Vagina (tissue), 2 donors: ENCODE measurements around the gene PDZK1. TPM values are rescaled to one million over a fixed set of nuclear protein-coding genes. Genes with fewer than 3 reads are reported as not detected.

Source experiments
- DNase-seq, 2 donors: peaks; one replicate each; pipeline ENCODE4 v3.0.0-alpha.2; 2017; ENCODE audit errors: extremely low spot score in 2 of 2
- H3K27ac ChIP-seq: fragments of 200-600 bp; sonication (generic); one replicate; pipeline ENCODE4 v1.5.1; 2019
- H3K27me3 ChIP-seq: fragments of 200-600 bp; sonication (generic); one replicate; pipeline ENCODE4 v1.5.1; 2019
- H3K36me3 ChIP-seq, 2 donors: fragments of 200-600 bp; sonication (generic); one replicate each; pipeline ENCODE4 v1.5.1; 2017 to 2019
- H3K4me1 ChIP-seq: fragments of 200-600 bp; sonication (generic); one replicate; pipeline ENCODE4 v1.5.1; 2019
- H3K4me3 ChIP-seq, 2 donors: fragments of 200-600 bp; sonication (generic); 1 replicate in 1 of 2; 2 replicates in 1 of 2; pipeline ENCODE4 v1.5.1; 2016 to 2019
- H3K9me3 ChIP-seq: fragments of 200-600 bp; sonication (generic); one replicate; pipeline ENCODE4 v1.5.1; 2019
- POLR2A ChIP-seq, 2 donors: fragments of 450-650 bp; IDR thresholded peaks; one replicate each; pipeline ENCODE4 v1.6.1; 2017; ENCODE audit warnings: antibody characterized with exemption in 2 of 2, mild to moderate bottlenecking in 2 of 2, moderate library complexity in 2 of 2
- POLR2AphosphoS5 ChIP-seq, 2 donors: sonication (generic); formaldehyde crosslinking; IDR thresholded peaks; one replicate each; pipeline ENCODE4 v1.9.0; 2017; ENCODE audit warnings: antibody characterized with exemption in 2 of 2, mild to moderate bottlenecking in 2 of 2, low read depth in 1 of 2; ENCODE audit not compliant: insufficient read depth in 1 of 2
- intact Hi-C: fragments of 100-400 bp; cut with DNase I; formaldehyde crosslinking; loops from one replicate; pipeline ENCODE4 v1.15.1; 2023
- total RNA-seq: library from RNA; depleted of rRNA; stranded (reverse); fragments of >200 nt; gene quantifications from one replicate; pipeline ENCODE4 v1.2.3, GENCODE V29; 2016
- TF ChIP-seq, protein P1 (sequence below), 3 experiments: fragments of 450-650 bp in 2 of 3; fragments of 200-600 bp in 1 of 3; sonication (generic) in 1 of 3; IDR thresholded peaks; one replicate each; pipeline ENCODE4 v1.5.1; 2017 to 2019; ENCODE audit warnings: antibody characterized with exemption in 3 of 3, mild to moderate bottlenecking in 2 of 3, moderate library complexity in 2 of 3

PDZK1 gene
- total RNA-seq, 1 donor from 2014 or later: 0.49 TPM

- Histone ChIP-seq H3K4me3 (no peak overlapping the region), H3K9me3 (no peaks in the 10 kb centered on the region), H3K4me1 (peaks cover 10% of the 10 kb centered on the region), H3K27ac (no peak overlapping the region), H3K36me3 (no peaks in the 10 kb centered on the region), H3K27me3 (no peaks in the 10 kb centered on the region)
- TF ChIP-seq, protein P1, sequence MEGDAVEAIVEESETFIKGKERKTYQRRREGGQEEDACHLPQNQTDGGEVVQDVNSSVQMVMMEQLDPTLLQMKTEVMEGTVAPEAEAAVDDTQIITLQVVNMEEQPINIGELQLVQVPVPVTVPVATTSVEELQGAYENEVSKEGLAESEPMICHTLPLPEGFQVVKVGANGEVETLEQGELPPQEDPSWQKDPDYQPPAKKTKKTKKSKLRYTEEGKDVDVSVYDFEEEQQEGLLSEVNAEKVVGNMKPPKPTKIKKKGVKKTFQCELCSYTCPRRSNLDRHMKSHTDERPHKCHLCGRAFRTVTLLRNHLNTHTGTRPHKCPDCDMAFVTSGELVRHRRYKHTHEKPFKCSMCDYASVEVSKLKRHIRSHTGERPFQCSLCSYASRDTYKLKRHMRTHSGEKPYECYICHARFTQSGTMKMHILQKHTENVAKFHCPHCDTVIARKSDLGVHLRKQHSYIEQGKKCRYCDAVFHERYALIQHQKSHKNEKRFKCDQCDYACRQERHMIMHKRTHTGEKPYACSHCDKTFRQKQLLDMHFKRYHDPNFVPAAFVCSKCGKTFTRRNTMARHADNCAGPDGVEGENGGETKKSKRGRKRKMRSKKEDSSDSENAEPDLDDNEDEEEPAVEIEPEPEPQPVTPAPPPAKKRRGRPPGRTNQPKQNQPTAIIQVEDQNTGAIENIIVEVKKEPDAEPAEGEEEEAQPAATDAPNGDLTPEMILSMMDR (IDR thresholded peaks at IDR 0.05): no peak
- no peak for TF ChIP-seq POLR2A (IDR thresholded peaks at IDR 0.05)
- no peak for TF ChIP-seq POLR2AphosphoS5 (IDR thresholded peaks at IDR 0.05; ENCODE audit: insufficient read depth in 1 of 2, low read depth in 1 of 2)
- intact Hi-C loops: no loop called here
- DNase-seq: no peak
These were observed 9.6 kb upstream of the PDZK1 start for GRCh38 chr1:145716641-145717345.

- no peak for DNase-seq
- no peak overlapping the region for H3K4me3 ChIP-seq
- H3K27ac ChIP-seq: no peak overlapping the region
- H3K36me3 ChIP-seq: no peaks in the 10 kb centered on the region
- intact Hi-C loops: no loop called here
- H3K27me3 ChIP-seq: no peaks in the 10 kb centered on the region
- no peaks in the 10 kb centered on the region for H3K9me3 ChIP-seq
- no peak for TF ChIP-seq POLR2AphosphoS5 (IDR thresholded peaks at IDR 0.05; ENCODE audit: insufficient read depth in 1 of 2, low read depth in 1 of 2)
- TF ChIP-seq, protein P1 (IDR thresholded peaks at IDR 0.05): no peak
- TF ChIP-seq POLR2A (IDR thresholded peaks at IDR 0.05): no peak
- H3K4me1 ChIP-seq: no peaks in the 10 kb centered on the region
These were observed 7.5 kb upstream of the PDZK1 start for GRCh38 chr1:145714524-145715111.

DNA sequence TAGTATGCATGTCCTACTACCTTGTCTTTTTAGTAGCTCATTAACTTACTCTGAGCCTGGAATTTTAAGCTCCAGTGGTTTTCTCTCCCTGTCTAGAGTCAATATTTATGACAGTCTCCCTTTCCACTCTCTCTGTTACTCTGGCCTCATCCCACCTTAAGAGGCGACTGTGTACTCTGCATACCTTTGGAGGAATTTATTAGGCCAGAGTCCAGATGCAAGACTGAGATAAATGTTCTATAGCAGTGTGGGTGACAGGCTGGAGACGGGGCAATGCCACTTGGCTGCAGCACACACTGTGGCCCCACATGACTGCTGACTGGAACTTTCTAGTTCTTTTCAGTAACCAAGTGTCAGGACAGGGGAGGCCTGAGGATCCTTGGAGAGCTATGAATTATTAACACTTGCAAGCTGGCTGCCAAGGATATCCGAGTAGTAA lies 4.1 kb upstream of the PDZK1 start:
- Histone ChIP-seq H3K27ac (no peak overlapping the region), H3K36me3 (no peaks in the 10 kb centered on the region), H3K4me1 (no peaks in the 10 kb centered on the region), H3K27me3 (no peaks in the 10 kb centered on the region), H3K4me3 (no peak overlapping the region), H3K9me3 (no peaks in the 10 kb centered on the region)
- intact Hi-C loops: no loop called here
- TF ChIP-seq POLR2AphosphoS5 (IDR thresholded peaks at IDR 0.05; ENCODE audit: insufficient read depth in 1 of 2, low read depth in 1 of 2) (no peak), POLR2A (IDR thresholded peaks at IDR 0.05) (no peak)
- TF ChIP-seq, protein P1 (IDR thresholded peaks at IDR 0.05): no peak
- DNase-seq: no peak

- no peaks in the 10 kb centered on the region for H3K4me1 ChIP-seq
- no peaks in the 10 kb centered on the region for H3K27me3 ChIP-seq
- no peak for DNase-seq
- H3K36me3 ChIP-seq: no peaks in the 10 kb centered on the region
- no peak overlapping the region for H3K4me3 ChIP-seq
- TF ChIP-seq, protein P1 (IDR thresholded peaks at IDR 0.05): no peak
- no peak for TF ChIP-seq POLR2A (IDR thresholded peaks at IDR 0.05)
- no peak for TF ChIP-seq POLR2AphosphoS5 (IDR thresholded peaks at IDR 0.05; ENCODE audit: insufficient read depth in 1 of 2, low read depth in 1 of 2)
- no peak overlapping the region for H3K27ac ChIP-seq
- no peaks in the 10 kb centered on the region for H3K9me3 ChIP-seq
- intact Hi-C loops: no loop called here
These were observed 3.3 kb upstream of the PDZK1 start for GRCh38 chr1:145710291-145711027.
